ENCODE measurements around the gene RABL6. TPM values are rescaled to one million over a fixed set of nuclear protein-coding genes. Genes with fewer than 3 reads are reported as not detected.

Gene RABL6
- total and polyA plus RNA-seq, 2 of the 4 experiments (the other 2 are of a cell fraction): 37.1 to 47.5 TPM

- no peak overlapping the region for H2BK20ac ChIP-seq (ENCODE audit: low read depth, low read length)
- no peaks in the 10 kb centered on the region for H4K20me1 ChIP-seq (ENCODE audit: insufficient read depth, low read length)
- no peak overlapping the region for H3K9ac ChIP-seq (ENCODE audit: low read depth, low read length)
- no peak for DNase-seq
- no peak overlapping the region for H2BK5ac ChIP-seq (ENCODE audit: low read depth, low read length, poor library complexity, severe bottlenecking)
- no peak overlapping the region for H3K56ac ChIP-seq (ENCODE audit: extremely low read depth, insufficient read depth, low read length)
- TF ChIP-seq USF2 (IDR thresholded peaks at IDR 0.05; ENCODE audit: low read depth, low read length) (peak; percentile 90), ELK1 (IDR thresholded peaks at IDR 0.05; ENCODE audit: borderline replicate concordance, low read depth, low read length) (no peak)
- H2BK120ac ChIP-seq (ENCODE audit: low read depth, low read length): no peak overlapping the region
- peak overlapping the region; percentile 59; the same call in 1 of the 2 replicates for H4K5ac ChIP-seq (ENCODE audit: low read depth, low read length)
- H2AFZ ChIP-seq (replicated peaks; ENCODE audit: low read length, poor library complexity): peak overlapping the region; percentile 79
- H3K79me1 ChIP-seq (ENCODE audit: low read depth in 1 of 2, low read length in 2 of 2): no peaks in the 10 kb centered on the region
- dilution Hi-C loops (cut with HindIII; ENCODE audit: low sequenced_read_pairs, unreplicated experiment) (no loop called here), intact Hi-C loops (cut with micrococcal nuclease) (no loop called here), in situ Hi-C loops (cut with MboI; ENCODE audit: low sequenced_read_pairs) (no loop called here)
- no peak overlapping the region for H2BK15ac ChIP-seq (ENCODE audit: low read depth, low read length)
- H3K27me3 ChIP-seq (ENCODE audit: control insufficient read depth, insufficient read depth, low read length): peaks cover 20% of the 10 kb centered on the region
- H3K4me2 ChIP-seq (ENCODE audit: low read depth, low read length): no peak overlapping the region
- peak; percentile 74 for ATAC-seq (ENCODE audit: low read depth)
- H3K4me3 ChIP-seq (ENCODE audit: insufficient read depth, low read depth, low read length): no peak overlapping the region
- no peak overlapping the region for H3K27ac ChIP-seq (ENCODE audit: insufficient read depth, low read length)
- H3K4ac ChIP-seq (ENCODE audit: low read depth, low read length): no peak overlapping the region
- no peaks in the 10 kb centered on the region for H3K9me1 ChIP-seq (ENCODE audit: insufficient read depth, low read length)
- H3K36me3 ChIP-seq (ENCODE audit: control insufficient read depth, insufficient read depth, low read length): no peaks in the 10 kb centered on the region
- H4K8ac ChIP-seq (ENCODE audit: low read depth in 2 of 2, low read length in 2 of 2): 0 out of 4 replicates have a peak overlapping the region, but pooled peaks of 1 of the 2 experiments have one; percentile 35
- no TSS peak for BruUV-seq (replicated peaks)
- H2AK5ac ChIP-seq (ENCODE audit: low read depth, low read length): no peak overlapping the region
- H3K14ac ChIP-seq (replicated peaks; ENCODE audit: low read depth, low read length): no peak overlapping the region
- no peak overlapping the region for H4K91ac ChIP-seq (ENCODE audit: insufficient read depth, low read depth, low read length)
- H2AK9ac ChIP-seq (replicated peaks; ENCODE audit: low read depth, low read length, poor library complexity): peak overlapping the region; percentile 70
- no peak overlapping the region for H3K18ac ChIP-seq (ENCODE audit: low read depth, low read length)
- H3K9me3 ChIP-seq (ENCODE audit: control insufficient read depth, insufficient read depth, low read length): peaks cover 9% of the 10 kb centered on the region
- ChIA-PET CTCF (no interaction called here), POLR2A (ENCODE audit: unreplicated experiment) (no interaction called here)
- H3K23ac ChIP-seq (ENCODE audit: low read depth, low read length): no peak overlapping the region
- H3K4me1 ChIP-seq (ENCODE audit: control insufficient read depth, insufficient read depth, low read length): no peaks in the 10 kb centered on the region
- 14% methylated on average over 1 of the region's 7 CpGs; no CpG with 5 or more reads in 1 of the 2 experiments for WGBS, 2 experiments (ENCODE audit: extremely low coverage in 2 of 2, insufficient read length in 1 of 2)
These were observed 34.2 kb upstream of the RABL6 start for GRCh38 chr9:136773386-136774044.

All from IMR-90 (cell line).